DND-41 (cell line): Measurements from ENCODE around the gene TMEM114.

Experiments
- EZH2 ChIP-seq: IDR thresholded peaks from 3 replicates; pipeline ENCODE4 v1.6.1; 2012; ENCODE audit warnings: borderline replicate concordance, low read depth, mild to moderate bottlenecking, moderate library complexity, low read length, inconsistent platforms; ENCODE audit not compliant: severe bottlenecking
- TF ChIP-seq, protein P1 (sequence below): IDR thresholded peaks from 2 replicates; pipeline ENCODE4 v1.5.1; 2012; ENCODE audit warnings: borderline replicate concordance, low read length, moderate library complexity, mild to moderate bottlenecking; ENCODE audit not compliant: poor library complexity, severe bottlenecking; ENCODE audit errors: extremely low read depth

GRCh38 chr16:8579559-8579958 lies 10.8 kb downstream of the TMEM114 start:
- TF ChIP-seq, protein P1, sequence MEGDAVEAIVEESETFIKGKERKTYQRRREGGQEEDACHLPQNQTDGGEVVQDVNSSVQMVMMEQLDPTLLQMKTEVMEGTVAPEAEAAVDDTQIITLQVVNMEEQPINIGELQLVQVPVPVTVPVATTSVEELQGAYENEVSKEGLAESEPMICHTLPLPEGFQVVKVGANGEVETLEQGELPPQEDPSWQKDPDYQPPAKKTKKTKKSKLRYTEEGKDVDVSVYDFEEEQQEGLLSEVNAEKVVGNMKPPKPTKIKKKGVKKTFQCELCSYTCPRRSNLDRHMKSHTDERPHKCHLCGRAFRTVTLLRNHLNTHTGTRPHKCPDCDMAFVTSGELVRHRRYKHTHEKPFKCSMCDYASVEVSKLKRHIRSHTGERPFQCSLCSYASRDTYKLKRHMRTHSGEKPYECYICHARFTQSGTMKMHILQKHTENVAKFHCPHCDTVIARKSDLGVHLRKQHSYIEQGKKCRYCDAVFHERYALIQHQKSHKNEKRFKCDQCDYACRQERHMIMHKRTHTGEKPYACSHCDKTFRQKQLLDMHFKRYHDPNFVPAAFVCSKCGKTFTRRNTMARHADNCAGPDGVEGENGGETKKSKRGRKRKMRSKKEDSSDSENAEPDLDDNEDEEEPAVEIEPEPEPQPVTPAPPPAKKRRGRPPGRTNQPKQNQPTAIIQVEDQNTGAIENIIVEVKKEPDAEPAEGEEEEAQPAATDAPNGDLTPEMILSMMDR: no peak
- no peak for TF ChIP-seq EZH2
